Stimulated activated CD8-positive, alpha-beta memory T cell treated with anti-CD3 and anti-CD28 coated beads, Interleukin-7, amount 100 ng/mL, for 4 hours (primary cell): ENCODE data around the gene MEIS1.

Experiments used
- DNase-seq, 2 donors: peaks; one replicate each; pipeline ENCODE4 v3.0.0-alpha.2; 2020; ENCODE audit warnings: low read depth in 2 of 2

MEIS1 gene

GRCh38 chr2:66443979-66444861, 9.3 kb downstream of the MEIS1 start:
- no peak for DNase-seq

GRCh38 chr2:66445076-66445924, 10.4 kb downstream of the MEIS1 start:
- no peak for DNase-seq

GRCh38 chr2:66445925-66446871, 11.3 kb downstream of the MEIS1 start:
- no peak for DNase-seq

- no peak for DNase-seq
These were observed 12.0 kb downstream of the MEIS1 start for GRCh38 chr2:66446941-66447340.

- DNase-seq: no peak
These were observed 12.8 kb downstream of the MEIS1 start for GRCh38 chr2:66447677-66448076.

GRCh38 chr2:66448136-66448991, 13.4 kb downstream of the MEIS1 start:
- DNase-seq: no peak

GRCh38 chr2:66452214-66452613, 17.3 kb downstream of the MEIS1 start:
- DNase-seq: no peak

GRCh38 chr2:66452917-66453316, 18.0 kb downstream of the MEIS1 start:
- DNase-seq: no peak

GRCh38 chr2:66455490-66455889, 20.6 kb downstream of the MEIS1 start:
- DNase-seq: no peak

GRCh38 chr2:66456183-66457041, 21.5 kb downstream of the MEIS1 start:
- no peak for DNase-seq

GRCh38 chr2:66457545-66457944, 22.6 kb downstream of the MEIS1 start:
- no peak for DNase-seq

GRCh38 chr2:66460031-66460430, 25.1 kb downstream of the MEIS1 start:
- no peak for DNase-seq

- DNase-seq: no peak
These were observed 26.2 kb downstream of the MEIS1 start for GRCh38 chr2:66461001-66461663.

- no peak for DNase-seq
These were observed 27.0 kb downstream of the MEIS1 start for GRCh38 chr2:66461664-66462500.

GRCh38 chr2:66462501-66462825, 27.5 kb downstream of the MEIS1 start:
- DNase-seq: no peak

- DNase-seq: no peak
These were observed 28.4 kb downstream of the MEIS1 start for GRCh38 chr2:66463206-66463755.

- no peak for DNase-seq
These were observed 30.2 kb downstream of the MEIS1 start for GRCh38 chr2:66464930-66465637.
